ENCODE measurements around the gene TSPAN3.

TSPAN3 gene

GRCh38 chr15:77017761-77018720, 52.9 kb downstream of the TSPAN3 start:
- Histone ChIP-seq H2AK5ac (ENCODE audit: low read depth, low read length) (peak overlapping the region; percentile 72), H3K18ac (ENCODE audit: low read length) (peak overlapping the region; percentile 71), H3K9me3 (replicated peaks in 1 of 2; ENCODE audit: control insufficient read depth in 2 of 2, insufficient read depth in 1 of 2, low read depth in 1 of 2, low read length in 2 of 2) (peaks cover 0 to 2% of the 10 kb centered on the region in 2 donors), H3K27me3 (ENCODE audit: control insufficient read depth in 3 of 3, insufficient read depth in 3 of 3, low read depth in 1 of 3, low read length in 3 of 3) (peaks cover 0 to 62% (median 3%) of the 10 kb centered on the region in 3 experiments), H3K4ac (ENCODE audit: low read length) (no peak overlapping the region), H2AFZ (ENCODE audit: low read length) (no peak overlapping the region), H3K27ac (replicated peaks; ENCODE audit: low read length) (no peak overlapping the region), H3K4me1 (ENCODE audit: control insufficient read depth in 2 of 2, insufficient read depth in 1 of 2, low read depth in 1 of 2, low read length in 2 of 2) (no peaks in the 10 kb centered on the region), H2BK5ac (ENCODE audit: low read length) (no peak overlapping the region), H3K79me1 (ENCODE audit: low read depth, low read length) (no peaks in the 10 kb centered on the region), H3K36me3 (replicated peaks in 1 of 2; ENCODE audit: control insufficient read depth in 2 of 2, insufficient read depth in 2 of 2, low read length in 2 of 2) (peaks cover 0 to 2% of the 10 kb centered on the region in 2 donors), H3K4me2 (ENCODE audit: insufficient read depth, low read length, poor library complexity, severe bottlenecking) (no peak overlapping the region), H2BK12ac (ENCODE audit: low read length) (peak overlapping the region; percentile 60), H3K23ac (ENCODE audit: low read depth, low read length, poor library complexity) (peak overlapping the region; percentile 63), H3K4me3 (ENCODE audit: low read length in 2 of 2) (no peak overlapping the region), H2BK15ac (ENCODE audit: low read length) (peak overlapping the region; percentile 90), H4K8ac (ENCODE audit: low read depth, low read length) (peak overlapping the region; percentile 25), H3K9ac (ENCODE audit: low read depth, low read length, poor library complexity) (no peak overlapping the region), H2BK120ac (ENCODE audit: low read depth, low read length) (no peak overlapping the region), H3K14ac (ENCODE audit: low read length) (no peak overlapping the region), H4K91ac (ENCODE audit: low read depth, low read length, poor library complexity) (no peak overlapping the region)
- no CpG with 5 or more reads among the region's 20 CpGs for WGBS, 2 donors (ENCODE audit: extremely low coverage in 2 of 2, insufficient read length in 2 of 2, insufficient replicate concordance in 1 of 2)
- DNase-seq (ENCODE audit: low spot score): no peak

DNA sequence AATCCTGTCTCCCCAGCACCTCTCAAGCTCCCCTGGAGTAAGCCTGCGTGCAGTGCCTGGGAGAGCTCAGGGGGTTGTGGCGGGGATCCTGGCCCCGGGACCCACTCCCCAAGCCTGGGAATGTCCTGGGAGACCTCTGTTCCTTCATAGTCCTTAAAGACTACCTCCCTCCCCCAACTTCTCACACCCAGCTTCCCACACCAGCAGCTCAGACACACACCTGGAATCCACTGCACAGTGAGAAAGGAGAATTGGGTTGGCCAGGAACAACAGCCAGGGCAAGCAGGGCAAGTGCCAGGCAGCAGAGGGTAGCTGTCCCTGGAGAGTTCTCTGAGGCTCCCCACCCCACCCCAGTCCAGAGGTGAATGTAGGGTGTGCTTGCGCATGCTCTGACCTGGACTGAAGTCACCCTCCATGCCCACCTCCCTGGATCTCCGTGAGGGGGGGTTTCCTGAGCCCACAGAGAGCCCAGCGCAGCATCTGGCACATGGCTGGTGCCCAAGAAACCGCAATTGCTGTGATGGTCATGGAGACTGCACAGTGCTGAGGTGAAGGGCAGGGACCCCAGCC, 53.7 kb downstream of the TSPAN3 start:
- WGBS, 2 donors (ENCODE audit: extremely low coverage in 2 of 2, insufficient read length in 2 of 2, insufficient replicate concordance in 1 of 2): no CpG with 5 or more reads among the region's 7 CpGs
- Histone ChIP-seq H3K27ac (replicated peaks; ENCODE audit: low read length) (no peak overlapping the region), H3K9me3 (replicated peaks in 1 of 2; ENCODE audit: control insufficient read depth in 2 of 2, insufficient read depth in 1 of 2, low read depth in 1 of 2, low read length in 2 of 2) (peaks cover 0 to 2% of the 10 kb centered on the region in 2 donors), H3K4me2 (ENCODE audit: insufficient read depth, low read length, poor library complexity, severe bottlenecking) (no peak overlapping the region), H3K9ac (ENCODE audit: low read depth, low read length, poor library complexity) (peak overlapping the region; percentile 27), H2BK15ac (ENCODE audit: low read length) (no peak overlapping the region), H3K36me3 (replicated peaks in 1 of 2; ENCODE audit: control insufficient read depth in 2 of 2, insufficient read depth in 2 of 2, low read length in 2 of 2) (peaks cover 0 to 2% of the 10 kb centered on the region in 2 donors), H2BK120ac (ENCODE audit: low read depth, low read length) (no peak overlapping the region), H4K8ac (ENCODE audit: low read depth, low read length) (peak overlapping the region; percentile 25), H3K4ac (ENCODE audit: low read length) (no peak overlapping the region), H2BK5ac (ENCODE audit: low read length) (no peak overlapping the region), H2AFZ (ENCODE audit: low read length) (no peak overlapping the region), H3K4me3 (ENCODE audit: low read length in 2 of 2) (no peak overlapping the region), H3K23ac (ENCODE audit: low read depth, low read length, poor library complexity) (peak overlapping the region; percentile 63), H3K27me3 (ENCODE audit: control insufficient read depth in 3 of 3, insufficient read depth in 3 of 3, low read depth in 1 of 3, low read length in 3 of 3) (peaks cover 0 to 65% (median 3%) of the 10 kb centered on the region in 3 experiments), H2AK5ac (ENCODE audit: low read depth, low read length) (peak overlapping the region; percentile 43), H3K4me1 (ENCODE audit: control insufficient read depth in 2 of 2, insufficient read depth in 1 of 2, low read depth in 1 of 2, low read length in 2 of 2) (no peaks in the 10 kb centered on the region), H4K91ac (ENCODE audit: low read depth, low read length, poor library complexity) (no peak overlapping the region), H3K14ac (ENCODE audit: low read length) (no peak overlapping the region), H3K79me1 (ENCODE audit: low read depth, low read length) (no peaks in the 10 kb centered on the region), H2BK12ac (ENCODE audit: low read length) (peak overlapping the region; percentile 60), H3K18ac (ENCODE audit: low read length) (peak overlapping the region; percentile 71)
- DNase-seq (ENCODE audit: low spot score): no peak

DNA sequence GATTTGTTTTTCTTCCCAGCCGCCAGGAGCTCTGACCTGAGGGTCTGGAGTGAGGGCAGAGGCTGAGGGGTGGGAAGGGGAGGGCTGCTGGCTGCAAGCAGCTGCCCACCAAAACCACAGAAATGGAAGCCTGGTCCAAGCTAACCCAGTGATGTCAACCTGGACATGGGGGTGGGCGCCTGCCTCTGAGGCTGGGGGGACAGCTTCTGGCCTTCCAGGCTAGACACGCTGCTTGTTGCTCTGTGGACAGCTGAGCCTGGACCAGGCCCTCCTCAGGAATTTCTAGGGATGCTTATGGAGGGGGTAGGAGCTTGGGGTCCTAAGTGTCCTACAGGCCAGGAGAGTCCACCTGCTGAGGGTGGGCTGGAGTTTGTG, 54.6 kb downstream of the TSPAN3 start:
- DNase-seq (ENCODE audit: low spot score): no peak
- no peaks in the 10 kb centered on the region for H3K4me1 ChIP-seq (ENCODE audit: control insufficient read depth in 2 of 2, insufficient read depth in 1 of 2, low read depth in 1 of 2, low read length in 2 of 2)
- H3K4me3 ChIP-seq (ENCODE audit: low read length in 2 of 2): no peak overlapping the region
- H2BK5ac ChIP-seq (ENCODE audit: low read length): no peak overlapping the region
- peaks cover 0 to 65% (median 3%) of the 10 kb centered on the region in 3 experiments for H3K27me3 ChIP-seq (ENCODE audit: control insufficient read depth in 3 of 3, insufficient read depth in 3 of 3, low read depth in 1 of 3, low read length in 3 of 3)
- H2BK120ac ChIP-seq (ENCODE audit: low read depth, low read length): no peak overlapping the region
- H3K79me1 ChIP-seq (ENCODE audit: low read depth, low read length): no peaks in the 10 kb centered on the region
- H2BK12ac ChIP-seq (ENCODE audit: low read length): no peak overlapping the region
- no peak overlapping the region for H2AK5ac ChIP-seq (ENCODE audit: low read depth, low read length)
- H2AFZ ChIP-seq (ENCODE audit: low read length): no peak overlapping the region
- no peak overlapping the region for H3K27ac ChIP-seq (replicated peaks; ENCODE audit: low read length)
- H4K8ac ChIP-seq (ENCODE audit: low read depth, low read length): no peak overlapping the region
- H4K91ac ChIP-seq (ENCODE audit: low read depth, low read length, poor library complexity): no peak overlapping the region
- H3K9me3 ChIP-seq (replicated peaks in 1 of 2; ENCODE audit: control insufficient read depth in 2 of 2, insufficient read depth in 1 of 2, low read depth in 1 of 2, low read length in 2 of 2): peaks cover 0 to 2% of the 10 kb centered on the region in 2 donors
- H3K4ac ChIP-seq (ENCODE audit: low read length): no peak overlapping the region
- H3K23ac ChIP-seq (ENCODE audit: low read depth, low read length, poor library complexity): no peak overlapping the region
- peaks cover 0 to 2% of the 10 kb centered on the region in 2 donors for H3K36me3 ChIP-seq (replicated peaks in 1 of 2; ENCODE audit: control insufficient read depth in 2 of 2, insufficient read depth in 2 of 2, low read length in 2 of 2)
- H3K14ac ChIP-seq (ENCODE audit: low read length): no peak overlapping the region
- H3K18ac ChIP-seq (ENCODE audit: low read length): no peak overlapping the region
- H3K4me2 ChIP-seq (ENCODE audit: insufficient read depth, low read length, poor library complexity, severe bottlenecking): no peak overlapping the region
- H3K9ac ChIP-seq (ENCODE audit: low read depth, low read length, poor library complexity): peak overlapping the region; percentile 18
- no peak overlapping the region for H2BK15ac ChIP-seq (ENCODE audit: low read length)
- no CpG with 5 or more reads among the region's 3 CpGs for WGBS, 2 donors (ENCODE audit: extremely low coverage in 2 of 2, insufficient read length in 2 of 2, insufficient replicate concordance in 1 of 2)

Data from neuronal stem cell (in vitro differentiated cells).